GM23338 (cell line): Measurements from ENCODE around the gene XRCC6.

Experiments used
- CREB1 ChIP-seq: fragments of 250-450 bp; sonication (Bioruptor Pico); IDR thresholded peaks from 2 replicates; pipeline ENCODE4 v1.5.0; 2020; ENCODE audit warnings: low read depth, mild to moderate bottlenecking, moderate library complexity
- EZH2 ChIP-seq: fragments of 200-600 bp; sonication (generic); IDR thresholded peaks from one replicate; pipeline ENCODE4 v1.8.0; 2017; ENCODE audit warnings: antibody characterized with exemption, mild to moderate bottlenecking, low read depth; ENCODE audit not compliant: unreplicated experiment
- EZH2phosphoT487 ChIP-seq: fragments of 200-600 bp; sonication (generic); IDR thresholded peaks from one replicate; pipeline ENCODE4 v1.8.1; 2018; ENCODE audit warnings: antibody characterized with exemption; ENCODE audit not compliant: unreplicated experiment
- JUNB ChIP-seq: IDR thresholded peaks from one replicate; pipeline ENCODE4 v1.6.1; 2016; ENCODE audit warnings: antibody characterized with exemption; ENCODE audit not compliant: unreplicated experiment
- NANOG ChIP-seq: IDR thresholded peaks from 2 replicates; pipeline ENCODE4 v1.6.1; 2016; ENCODE audit warnings: antibody characterized with exemption, borderline replicate concordance
- POLR2AphosphoS5 ChIP-seq: IDR thresholded peaks from 2 replicates; pipeline ENCODE4 v1.6.1; 2016; ENCODE audit warnings: antibody characterized with exemption, low read depth
- STAT1 ChIP-seq: IDR thresholded peaks from one replicate; pipeline ENCODE4 v1.6.1; 2016; ENCODE audit warnings: antibody characterized with exemption; ENCODE audit not compliant: unreplicated experiment
- ZNF114 ChIP-seq: fragments of 250-450 bp; sonication (Bioruptor Pico); IDR thresholded peaks from 2 replicates; pipeline ENCODE4 v1.5.0; 2020; ENCODE audit warnings: mild to moderate bottlenecking, moderate library complexity
- ZNF331 ChIP-seq: fragments of 250-450 bp; sonication (Bioruptor Pico); IDR thresholded peaks from 2 replicates; pipeline ENCODE4 v1.5.0; 2020; ENCODE audit warnings: low read depth, mild to moderate bottlenecking, moderate library complexity
- TF ChIP-seq, protein P1 (sequence below), 2 experiments: fragments of 200-600 bp in 1 of 2; sonication (generic) in 1 of 2; conservative IDR thresholded peaks; 2 replicates each; pipeline versions ENCODE4 v1.5.1 to v1.6.1; 2016 to 2017; ENCODE audit warnings: antibody characterized with exemption in 2 of 2, low read depth in 2 of 2, mild to moderate bottlenecking in 2 of 2, moderate library complexity in 1 of 2
- TF ChIP-seq, protein P2 (sequence below): IDR thresholded peaks from one replicate; pipeline ENCODE4 v1.6.1; 2018; ENCODE audit warnings: antibody characterized with exemption; ENCODE audit not compliant: unreplicated experiment
- TF ChIP-seq, protein P3 (sequence below): IDR thresholded peaks from 2 replicates; pipeline ENCODE4 v1.6.1; 2016; ENCODE audit warnings: antibody characterized with exemption
- TF ChIP-seq, protein P4 (sequence below): fragments of 250-450 bp; sonication (Bioruptor Pico); IDR thresholded peaks from 2 replicates; pipeline ENCODE4 v1.5.0; 2020; ENCODE audit warnings: mild to moderate bottlenecking, moderate library complexity

DNA sequence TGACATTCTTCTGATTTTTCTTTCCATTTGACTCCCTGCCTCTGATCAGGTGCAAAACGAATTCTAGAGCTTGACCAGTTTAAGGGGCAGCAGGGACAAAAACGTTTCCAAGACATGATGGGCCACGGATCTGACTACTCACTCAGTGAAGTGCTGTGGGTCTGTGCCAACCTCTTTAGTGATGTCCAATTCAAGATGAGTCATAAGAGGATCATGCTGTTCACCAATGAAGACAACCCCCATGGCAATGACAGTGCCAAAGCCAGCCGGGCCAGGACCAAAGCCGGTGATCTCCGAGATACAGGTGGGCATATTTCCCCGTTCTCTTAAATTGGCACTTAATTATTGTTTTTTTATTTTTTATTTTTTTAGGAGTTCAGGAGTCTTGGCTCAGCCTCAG is 15.4 kb downstream of the XRCC6 start:
- TF ChIP-seq, protein P1, sequence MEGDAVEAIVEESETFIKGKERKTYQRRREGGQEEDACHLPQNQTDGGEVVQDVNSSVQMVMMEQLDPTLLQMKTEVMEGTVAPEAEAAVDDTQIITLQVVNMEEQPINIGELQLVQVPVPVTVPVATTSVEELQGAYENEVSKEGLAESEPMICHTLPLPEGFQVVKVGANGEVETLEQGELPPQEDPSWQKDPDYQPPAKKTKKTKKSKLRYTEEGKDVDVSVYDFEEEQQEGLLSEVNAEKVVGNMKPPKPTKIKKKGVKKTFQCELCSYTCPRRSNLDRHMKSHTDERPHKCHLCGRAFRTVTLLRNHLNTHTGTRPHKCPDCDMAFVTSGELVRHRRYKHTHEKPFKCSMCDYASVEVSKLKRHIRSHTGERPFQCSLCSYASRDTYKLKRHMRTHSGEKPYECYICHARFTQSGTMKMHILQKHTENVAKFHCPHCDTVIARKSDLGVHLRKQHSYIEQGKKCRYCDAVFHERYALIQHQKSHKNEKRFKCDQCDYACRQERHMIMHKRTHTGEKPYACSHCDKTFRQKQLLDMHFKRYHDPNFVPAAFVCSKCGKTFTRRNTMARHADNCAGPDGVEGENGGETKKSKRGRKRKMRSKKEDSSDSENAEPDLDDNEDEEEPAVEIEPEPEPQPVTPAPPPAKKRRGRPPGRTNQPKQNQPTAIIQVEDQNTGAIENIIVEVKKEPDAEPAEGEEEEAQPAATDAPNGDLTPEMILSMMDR (conservative IDR thresholded peaks at IDR 0.05; ENCODE audit: low read depth in 2 of 2): no peak
- TF ChIP-seq EZH2 (no peak), POLR2AphosphoS5 (no peak), EZH2phosphoT487 (no peak), JUNB (no peak), NANOG (no peak), CREB1 (CRISPR knock-in tag) (no peak), ZNF331 (CRISPR knock-in tag) (no peak), ZNF114 (CRISPR knock-in tag) (no peak), STAT1 (no peak)
- TF ChIP-seq, protein P2, sequence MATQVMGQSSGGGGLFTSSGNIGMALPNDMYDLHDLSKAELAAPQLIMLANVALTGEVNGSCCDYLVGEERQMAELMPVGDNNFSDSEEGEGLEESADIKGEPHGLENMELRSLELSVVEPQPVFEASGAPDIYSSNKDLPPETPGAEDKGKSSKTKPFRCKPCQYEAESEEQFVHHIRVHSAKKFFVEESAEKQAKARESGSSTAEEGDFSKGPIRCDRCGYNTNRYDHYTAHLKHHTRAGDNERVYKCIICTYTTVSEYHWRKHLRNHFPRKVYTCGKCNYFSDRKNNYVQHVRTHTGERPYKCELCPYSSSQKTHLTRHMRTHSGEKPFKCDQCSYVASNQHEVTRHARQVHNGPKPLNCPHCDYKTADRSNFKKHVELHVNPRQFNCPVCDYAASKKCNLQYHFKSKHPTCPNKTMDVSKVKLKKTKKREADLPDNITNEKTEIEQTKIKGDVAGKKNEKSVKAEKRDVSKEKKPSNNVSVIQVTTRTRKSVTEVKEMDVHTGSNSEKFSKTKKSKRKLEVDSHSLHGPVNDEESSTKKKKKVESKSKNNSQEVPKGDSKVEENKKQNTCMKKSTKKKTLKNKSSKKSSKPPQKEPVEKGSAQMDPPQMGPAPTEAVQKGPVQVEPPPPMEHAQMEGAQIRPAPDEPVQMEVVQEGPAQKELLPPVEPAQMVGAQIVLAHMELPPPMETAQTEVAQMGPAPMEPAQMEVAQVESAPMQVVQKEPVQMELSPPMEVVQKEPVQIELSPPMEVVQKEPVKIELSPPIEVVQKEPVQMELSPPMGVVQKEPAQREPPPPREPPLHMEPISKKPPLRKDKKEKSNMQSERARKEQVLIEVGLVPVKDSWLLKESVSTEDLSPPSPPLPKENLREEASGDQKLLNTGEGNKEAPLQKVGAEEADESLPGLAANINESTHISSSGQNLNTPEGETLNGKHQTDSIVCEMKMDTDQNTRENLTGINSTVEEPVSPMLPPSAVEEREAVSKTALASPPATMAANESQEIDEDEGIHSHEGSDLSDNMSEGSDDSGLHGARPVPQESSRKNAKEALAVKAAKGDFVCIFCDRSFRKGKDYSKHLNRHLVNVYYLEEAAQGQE: no peak
- TF ChIP-seq, protein P3, sequence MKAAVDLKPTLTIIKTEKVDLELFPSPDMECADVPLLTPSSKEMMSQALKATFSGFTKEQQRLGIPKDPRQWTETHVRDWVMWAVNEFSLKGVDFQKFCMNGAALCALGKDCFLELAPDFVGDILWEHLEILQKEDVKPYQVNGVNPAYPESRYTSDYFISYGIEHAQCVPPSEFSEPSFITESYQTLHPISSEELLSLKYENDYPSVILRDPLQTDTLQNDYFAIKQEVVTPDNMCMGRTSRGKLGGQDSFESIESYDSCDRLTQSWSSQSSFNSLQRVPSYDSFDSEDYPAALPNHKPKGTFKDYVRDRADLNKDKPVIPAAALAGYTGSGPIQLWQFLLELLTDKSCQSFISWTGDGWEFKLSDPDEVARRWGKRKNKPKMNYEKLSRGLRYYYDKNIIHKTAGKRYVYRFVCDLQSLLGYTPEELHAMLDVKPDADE: no peak
- TF ChIP-seq, protein P4, sequence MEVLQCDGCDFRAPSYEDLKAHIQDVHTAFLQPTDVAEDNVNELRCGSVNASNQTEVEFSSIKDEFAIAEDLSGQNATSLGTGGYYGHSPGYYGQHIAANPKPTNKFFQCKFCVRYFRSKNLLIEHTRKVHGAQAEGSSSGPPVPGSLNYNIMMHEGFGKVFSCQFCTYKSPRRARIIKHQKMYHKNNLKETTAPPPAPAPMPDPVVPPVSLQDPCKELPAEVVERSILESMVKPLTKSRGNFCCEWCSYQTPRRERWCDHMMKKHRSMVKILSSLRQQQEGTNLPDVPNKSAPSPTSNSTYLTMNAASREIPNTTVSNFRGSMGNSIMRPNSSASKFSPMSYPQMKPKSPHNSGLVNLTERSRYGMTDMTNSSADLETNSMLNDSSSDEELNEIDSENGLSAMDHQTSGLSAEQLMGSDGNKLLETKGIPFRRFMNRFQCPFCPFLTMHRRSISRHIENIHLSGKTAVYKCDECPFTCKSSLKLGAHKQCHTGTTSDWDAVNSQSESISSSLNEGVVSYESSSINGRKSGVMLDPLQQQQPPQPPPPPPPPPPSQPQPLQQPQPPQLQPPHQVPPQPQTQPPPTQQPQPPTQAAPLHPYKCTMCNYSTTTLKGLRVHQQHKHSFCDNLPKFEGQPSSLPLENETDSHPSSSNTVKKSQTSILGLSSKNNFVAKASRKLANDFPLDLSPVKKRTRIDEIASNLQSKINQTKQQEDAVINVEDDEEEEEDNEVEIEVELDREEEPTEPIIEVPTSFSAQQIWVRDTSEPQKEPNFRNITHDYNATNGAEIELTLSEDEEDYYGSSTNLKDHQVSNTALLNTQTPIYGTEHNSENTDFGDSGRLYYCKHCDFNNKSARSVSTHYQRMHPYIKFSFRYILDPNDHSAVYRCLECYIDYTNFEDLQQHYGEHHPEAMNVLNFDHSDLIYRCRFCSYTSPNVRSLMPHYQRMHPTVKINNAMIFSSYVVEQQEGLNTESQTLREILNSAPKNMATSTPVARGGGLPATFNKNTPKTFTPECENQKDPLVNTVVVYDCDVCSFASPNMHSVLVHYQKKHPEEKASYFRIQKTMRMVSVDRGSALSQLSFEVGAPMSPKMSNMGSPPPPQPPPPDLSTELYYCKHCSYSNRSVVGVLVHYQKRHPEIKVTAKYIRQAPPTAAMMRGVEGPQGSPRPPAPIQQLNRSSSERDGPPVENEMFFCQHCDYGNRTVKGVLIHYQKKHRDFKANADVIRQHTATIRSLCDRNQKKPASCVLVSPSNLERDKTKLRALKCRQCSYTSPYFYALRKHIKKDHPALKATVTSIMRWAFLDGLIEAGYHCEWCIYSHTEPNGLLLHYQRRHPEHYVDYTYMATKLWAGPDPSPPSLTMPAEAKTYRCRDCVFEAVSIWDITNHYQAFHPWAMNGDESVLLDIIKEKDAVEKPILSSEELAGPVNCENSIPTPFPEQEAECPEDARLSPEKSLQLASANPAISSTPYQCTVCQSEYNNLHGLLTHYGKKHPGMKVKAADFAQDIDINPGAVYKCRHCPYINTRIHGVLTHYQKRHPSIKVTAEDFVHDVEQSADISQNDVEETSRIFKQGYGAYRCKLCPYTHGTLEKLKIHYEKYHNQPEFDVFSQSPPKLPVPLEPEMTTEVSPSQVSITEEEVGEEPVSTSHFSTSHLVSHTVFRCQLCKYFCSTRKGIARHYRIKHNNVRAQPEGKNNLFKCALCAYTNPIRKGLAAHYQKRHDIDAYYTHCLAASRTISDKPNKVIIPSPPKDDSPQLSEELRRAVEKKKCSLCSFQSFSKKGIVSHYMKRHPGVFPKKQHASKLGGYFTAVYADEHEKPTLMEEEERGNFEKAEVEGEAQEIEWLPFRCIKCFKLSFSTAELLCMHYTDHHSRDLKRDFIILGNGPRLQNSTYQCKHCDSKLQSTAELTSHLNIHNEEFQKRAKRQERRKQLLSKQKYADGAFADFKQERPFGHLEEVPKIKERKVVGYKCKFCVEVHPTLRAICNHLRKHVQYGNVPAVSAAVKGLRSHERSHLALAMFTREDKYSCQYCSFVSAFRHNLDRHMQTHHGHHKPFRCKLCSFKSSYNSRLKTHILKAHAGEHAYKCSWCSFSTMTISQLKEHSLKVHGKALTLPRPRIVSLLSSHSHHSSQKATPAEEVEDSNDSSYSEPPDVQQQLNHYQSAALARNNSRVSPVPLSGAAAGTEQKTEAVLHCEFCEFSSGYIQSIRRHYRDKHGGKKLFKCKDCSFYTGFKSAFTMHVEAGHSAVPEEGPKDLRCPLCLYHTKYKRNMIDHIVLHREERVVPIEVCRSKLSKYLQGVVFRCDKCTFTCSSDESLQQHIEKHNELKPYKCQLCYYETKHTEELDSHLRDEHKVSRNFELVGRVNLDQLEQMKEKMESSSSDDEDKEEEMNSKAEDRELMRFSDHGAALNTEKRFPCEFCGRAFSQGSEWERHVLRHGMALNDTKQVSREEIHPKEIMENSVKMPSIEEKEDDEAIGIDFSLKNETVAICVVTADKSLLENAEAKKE (CRISPR knock-in tag): no peak
